GM18498 (cell line): ENCODE data around the gene ROCK2.
"Not testable (repeated sequence)": the region's sequence is repeated elsewhere in the genome, so short reads cannot be mapped to it uniquely, and the experiment has no call there.

Experiments used
- ATAC-seq: cut with Tn5 transposase; IDR thresholded peaks from one replicate; pipeline ENCODE4 v1.9.1; 2021; ENCODE audit warnings: mild to moderate bottlenecking, moderate library complexity; ENCODE audit not compliant: unreplicated experiment

Gene ROCK2

GRCh38 chr2:11342551-11343367, 1.7 kb downstream of the ROCK2 start:
- no peak for ATAC-seq

- ATAC-seq = no peak
Observed at GRCh38 chr2:11340717-11341116, 3.7 kb downstream of the ROCK2 start.

- ATAC-seq = no peak
Observed at GRCh38 chr2:11339508-11340083, 4.8 kb downstream of the ROCK2 start.

- no peak for ATAC-seq
Observed at GRCh38 chr2:11338580-11338979, 5.9 kb downstream of the ROCK2 start.

GRCh38 chr2:11337909-11338308, 6.5 kb downstream of the ROCK2 start:
- ATAC-seq = no peak

GRCh38 chr2:11336189-11336588, 8.2 kb downstream of the ROCK2 start:
- ATAC-seq = no peak

GRCh38 chr2:11333427-11334183, 10.8 kb downstream of the ROCK2 start:
- ATAC-seq = no peak

- ATAC-seq = no peak
Observed at GRCh38 chr2:11332596-11332995, 11.8 kb downstream of the ROCK2 start.

GRCh38 chr2:11330457-11331142, 13.8 kb downstream of the ROCK2 start:
- no peak for ATAC-seq

GRCh38 chr2:11329776-11330175, 14.7 kb downstream of the ROCK2 start:
- ATAC-seq = no peak

- ATAC-seq = not testable (repeated sequence)
Observed at GRCh38 chr2:11328522-11328921, 15.9 kb downstream of the ROCK2 start.

- no peak for ATAC-seq
Observed at GRCh38 chr2:11327871-11328270, 16.6 kb downstream of the ROCK2 start.

- ATAC-seq = no peak
Observed at GRCh38 chr2:11326677-11327211, 17.7 kb downstream of the ROCK2 start.

- ATAC-seq = no peak
Observed at GRCh38 chr2:11325961-11326676, 18.3 kb downstream of the ROCK2 start.

GRCh38 chr2:11321847-11322246, 22.6 kb downstream of the ROCK2 start:
- no peak for ATAC-seq

- no peak for ATAC-seq
Observed at GRCh38 chr2:11320698-11321492, 23.5 kb downstream of the ROCK2 start.

GRCh38 chr2:11319939-11320338, 24.5 kb downstream of the ROCK2 start:
- ATAC-seq = no peak

- no peak for ATAC-seq
Observed at GRCh38 chr2:11315074-11315705, 29.2 kb downstream of the ROCK2 start.

- ATAC-seq = no peak
Observed at GRCh38 chr2:11314487-11314886, 29.9 kb downstream of the ROCK2 start.
